NOMO-1 (cell line): ENCODE measurements around the gene HMG20A.

Experiments used
- DNase-seq, 2 experiments: peaks; one replicate each; lab custom pipeline; 2025; ENCODE audit not compliant: unreplicated experiment in 2 of 2; lab: John Stamatoyannopoulos, UW

The HMG20A gene

DNA sequence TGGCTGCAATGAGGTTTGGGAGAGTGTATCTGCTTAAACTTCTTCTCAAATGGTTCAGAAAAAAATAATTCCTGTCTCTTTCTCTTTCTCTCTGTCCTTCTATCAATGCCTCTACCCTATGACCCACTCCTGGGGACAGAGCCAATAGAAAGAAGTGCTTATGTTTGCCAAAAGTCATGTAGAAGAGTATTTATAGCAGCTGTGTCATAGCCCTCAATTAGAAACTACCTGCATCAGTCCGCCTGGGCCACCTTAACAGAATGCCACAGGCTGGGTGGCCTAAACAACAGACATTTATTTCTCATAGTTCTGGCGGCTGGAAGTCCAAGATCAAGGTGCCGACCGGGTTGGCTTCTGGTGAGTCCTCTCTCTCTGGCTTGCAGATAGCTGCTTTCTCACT lies 92.5 kb downstream of the HMG20A start:
- DNase-seq: no peak

- no peak for DNase-seq
These were observed 94.1 kb downstream of the HMG20A start for GRCh38 chr15:77514641-77515402.

DNA sequence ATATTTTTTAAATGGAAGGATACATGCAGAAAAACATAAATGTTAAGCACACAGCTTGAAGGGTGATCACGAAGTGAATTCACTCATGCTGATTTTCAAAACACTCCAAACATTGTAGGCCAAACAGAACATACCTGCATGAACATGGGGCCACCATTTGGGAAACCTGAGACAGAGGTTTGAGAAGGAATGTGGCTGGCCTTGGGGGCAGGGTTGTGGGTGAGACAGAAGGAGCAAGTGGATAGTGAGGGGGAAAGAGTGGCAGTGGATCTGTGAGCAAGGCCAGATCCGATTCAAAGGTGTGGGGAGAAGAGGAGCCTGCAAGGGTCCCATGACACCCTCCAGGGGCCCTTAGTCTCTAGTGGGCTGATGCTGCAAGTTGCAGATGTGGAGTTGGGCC lies 94.9 kb downstream of the HMG20A start:
- no peak for DNase-seq

- no peak for DNase-seq
These were observed 95.4 kb downstream of the HMG20A start for GRCh38 chr15:77516076-77516475.

- no peak for DNase-seq
These were observed 96.1 kb downstream of the HMG20A start for GRCh38 chr15:77516786-77517185.

GRCh38 chr15:77517579-77517978 lies 96.9 kb downstream of the HMG20A start:
- DNase-seq: no peak

DNA sequence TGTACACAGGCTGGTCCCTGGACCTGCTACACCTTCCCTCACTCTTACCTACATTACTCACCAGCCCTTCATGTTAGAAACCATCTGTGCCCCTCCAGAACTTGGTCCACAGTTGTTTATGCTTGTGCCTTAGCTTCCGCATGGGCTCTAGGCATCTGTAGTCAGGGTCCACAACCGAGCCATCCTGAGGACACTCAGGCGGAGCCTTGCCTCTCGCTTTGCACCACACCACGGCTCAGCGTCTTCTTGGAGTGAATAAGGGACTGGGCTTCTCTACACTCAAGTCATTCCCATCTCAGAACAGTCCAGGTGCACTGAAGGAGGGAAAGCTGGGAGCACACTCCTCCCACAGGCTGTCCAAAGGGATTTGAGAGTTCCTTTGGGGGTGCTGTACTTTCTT lies 97.8 kb downstream of the HMG20A start:
- no peak for DNase-seq

DNA sequence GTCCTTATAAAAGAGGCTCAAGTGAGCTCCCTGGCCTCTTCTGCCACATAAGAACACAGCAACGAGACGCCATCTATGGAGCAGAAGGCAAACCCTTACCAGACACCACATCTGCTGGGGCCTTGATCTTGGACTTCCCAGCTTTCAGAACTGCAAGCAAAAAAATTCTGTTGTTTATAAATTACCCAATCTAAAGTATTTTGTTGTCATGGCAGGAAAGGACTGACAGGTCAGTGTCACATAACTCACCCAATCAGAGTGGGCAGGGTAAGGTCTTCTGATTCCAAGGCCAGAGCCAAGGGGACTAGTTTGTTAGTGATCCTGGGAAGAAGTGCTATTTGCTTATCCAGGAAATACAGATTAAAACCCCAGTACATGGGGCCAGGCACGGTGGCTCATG lies 98.9 kb downstream of the HMG20A start:
- no peak for DNase-seq

DNA sequence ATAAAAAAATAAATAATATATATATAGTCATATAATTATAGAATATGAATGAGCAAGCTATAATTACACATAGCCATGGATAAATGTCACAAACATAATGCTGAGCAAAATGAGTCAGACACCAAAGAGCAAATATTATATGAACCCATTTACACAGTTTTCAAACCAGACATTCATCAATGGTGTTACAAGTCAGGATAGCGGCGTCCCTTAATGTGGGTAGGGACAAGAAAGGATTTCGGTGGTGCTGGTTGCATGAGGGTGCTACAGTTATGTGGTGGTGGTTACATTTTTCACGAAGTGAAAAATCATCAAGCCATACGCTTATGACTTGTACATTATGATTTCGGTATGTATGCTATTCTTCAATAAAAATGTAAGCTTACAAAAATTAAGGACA lies 100.5 kb downstream of the HMG20A start:
- no peak for DNase-seq

- no peak for DNase-seq
These were observed 104.7 kb downstream of the HMG20A start for GRCh38 chr15:77525400-77525811.

DNA sequence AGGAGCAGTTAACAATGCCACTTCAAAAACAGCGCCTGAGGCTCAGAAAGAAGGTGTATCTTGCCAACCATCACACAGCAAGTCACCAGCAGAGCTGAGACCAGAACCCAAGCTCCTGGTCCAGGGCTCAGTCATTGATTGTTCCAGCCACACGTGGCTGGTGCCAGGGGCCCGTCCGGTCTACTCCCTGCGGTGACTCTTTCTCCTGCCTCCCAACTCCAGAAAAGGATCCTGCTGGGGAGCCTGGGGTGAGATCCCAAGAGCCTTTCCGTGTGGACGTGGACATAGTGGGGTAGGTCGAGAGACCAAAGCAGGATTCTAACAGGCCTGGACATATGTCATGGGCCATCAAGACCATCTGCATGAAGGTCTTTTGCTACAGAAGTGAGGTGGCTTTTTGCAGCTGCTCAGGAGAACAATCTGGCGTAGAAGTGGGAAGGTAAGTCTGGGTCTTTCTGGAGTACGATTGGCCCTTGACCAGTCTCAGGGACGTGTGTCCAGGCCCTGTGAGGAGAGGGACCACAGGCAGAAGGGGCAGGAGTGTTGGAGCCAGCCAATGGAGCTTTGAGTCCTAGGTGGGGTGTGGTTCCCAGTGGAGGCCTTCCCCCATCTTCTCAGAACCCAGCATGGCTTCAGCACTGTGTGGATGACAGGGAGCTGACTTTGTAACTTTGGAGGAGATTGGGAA lies 105.4 kb downstream of the HMG20A start:
- DNase-seq: no peak

DNA sequence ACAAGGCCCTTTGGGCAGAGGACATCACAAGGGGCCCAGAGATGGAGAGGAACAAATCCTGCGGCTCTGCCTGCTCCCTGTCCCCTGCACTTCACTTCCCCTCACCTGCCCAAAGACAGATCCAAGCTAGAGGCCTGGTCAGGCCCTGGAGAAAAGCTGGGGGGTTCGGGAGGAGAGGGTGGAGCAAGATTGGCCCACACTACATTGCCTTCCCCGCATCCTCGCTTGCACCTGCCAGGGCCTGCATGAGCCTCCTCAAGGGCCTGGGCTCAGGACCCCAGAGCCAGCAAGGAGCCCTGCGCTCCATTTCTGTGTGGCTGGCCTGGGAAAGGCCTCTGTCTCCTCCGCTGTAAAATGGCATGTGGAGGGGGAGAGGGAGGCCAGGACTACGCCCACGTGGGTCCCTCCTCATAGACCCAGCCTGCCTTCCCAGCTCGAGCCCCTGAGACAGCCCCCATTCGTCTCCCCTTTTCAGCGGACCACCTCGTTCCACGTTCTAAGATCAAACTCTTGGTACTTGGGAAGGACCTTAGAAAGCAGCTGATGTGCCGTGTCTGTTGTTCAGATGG lies 106.0 kb downstream of the HMG20A start:
- no peak for DNase-seq

GRCh38 chr15:77527164-77527778 lies 106.6 kb downstream of the HMG20A start:
- DNase-seq: no peak

DNA sequence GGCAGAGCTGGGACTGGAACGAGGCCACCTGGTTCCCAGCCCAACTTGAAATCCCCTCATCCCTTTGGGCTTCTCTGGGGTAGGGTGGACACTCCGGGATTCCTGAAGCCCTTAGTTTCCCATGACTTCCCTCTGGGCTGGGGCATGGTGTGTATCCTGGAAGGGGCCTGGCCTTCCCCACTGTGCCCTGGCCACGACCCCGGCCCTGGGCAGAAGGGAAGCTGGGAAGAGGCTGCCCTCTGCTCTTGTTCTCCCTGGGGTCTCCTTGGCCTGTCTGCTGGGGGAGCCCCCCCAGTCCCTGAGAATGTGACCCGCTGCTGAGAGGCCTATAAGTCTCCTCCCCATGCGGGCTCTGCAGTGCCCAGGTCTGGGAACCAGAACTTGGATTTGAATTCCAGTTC lies 107.1 kb downstream of the HMG20A start:
- no peak for DNase-seq

GRCh38 chr15:77528290-77528967 lies 107.7 kb downstream of the HMG20A start:
- DNase-seq: no peak

- no peak for DNase-seq
These were observed 108.3 kb downstream of the HMG20A start for GRCh38 chr15:77528968-77529319.

GRCh38 chr15:77529394-77530159 lies 108.9 kb downstream of the HMG20A start:
- no peak for DNase-seq

- no peak for DNase-seq
These were observed 109.9 kb downstream of the HMG20A start for GRCh38 chr15:77530576-77530975.

GRCh38 chr15:77531191-77532000 lies 110.7 kb downstream of the HMG20A start:
- no peak for DNase-seq
